GM21381 (cell line): ENCODE data around the gene TRIM75.
A peak's percentile ranks its signal among the peaks of the same experiment; 100 is the strongest.
"Not testable (repeated sequence)": the region's sequence is repeated elsewhere in the genome, so short reads cannot be mapped to it uniquely, and the experiment has no call there.

Experiments used
- ATAC-seq: cut with Tn5 transposase; IDR thresholded peaks from one replicate; pipeline ENCODE4 v1.9.1; 2021; ENCODE audit warnings: mild to moderate bottlenecking, moderate library complexity; ENCODE audit not compliant: unreplicated experiment

TRIM75 gene

DNA sequence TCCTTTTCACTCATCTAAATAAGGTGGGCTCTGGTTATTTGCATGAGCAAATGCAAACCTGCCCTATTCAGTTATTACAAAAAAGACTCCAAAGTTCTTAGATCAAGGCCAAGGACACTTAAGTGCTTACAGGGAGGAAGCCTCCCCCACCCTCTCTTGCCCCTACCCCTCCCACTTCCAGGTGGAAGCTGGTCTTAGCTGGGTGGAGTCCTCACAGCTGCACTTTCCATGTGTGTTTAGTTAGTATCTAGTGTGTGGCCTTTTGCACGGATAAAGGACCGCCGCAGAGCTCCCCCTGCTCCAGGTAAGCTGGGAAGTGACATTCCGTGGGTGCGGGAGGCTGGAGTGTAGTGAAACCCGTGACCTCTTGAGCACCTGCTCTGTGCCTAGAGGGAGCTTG, at the start of gene TRIM75:
TSS of gene TRIM75 (plus strand) at position 222 of the 400 bp plus-strand sequence. CDS start 5,282 bp downstream, outside the sequence.
- no peak for ATAC-seq

- ATAC-seq: no peak
These were observed 48.2 kb upstream of the TRIM75 start for GRCh38 chr4:165005352-165005925.

GRCh38 chr4:165006456-165006855, 47.2 kb upstream of the TRIM75 start:
- no peak for ATAC-seq

- no peak for ATAC-seq
These were observed 46.8 kb upstream of the TRIM75 start for GRCh38 chr4:165006886-165007285.

- peak; percentile 65 for ATAC-seq
These were observed 44.0 kb upstream of the TRIM75 start for GRCh38 chr4:165009493-165010227.

DNA sequence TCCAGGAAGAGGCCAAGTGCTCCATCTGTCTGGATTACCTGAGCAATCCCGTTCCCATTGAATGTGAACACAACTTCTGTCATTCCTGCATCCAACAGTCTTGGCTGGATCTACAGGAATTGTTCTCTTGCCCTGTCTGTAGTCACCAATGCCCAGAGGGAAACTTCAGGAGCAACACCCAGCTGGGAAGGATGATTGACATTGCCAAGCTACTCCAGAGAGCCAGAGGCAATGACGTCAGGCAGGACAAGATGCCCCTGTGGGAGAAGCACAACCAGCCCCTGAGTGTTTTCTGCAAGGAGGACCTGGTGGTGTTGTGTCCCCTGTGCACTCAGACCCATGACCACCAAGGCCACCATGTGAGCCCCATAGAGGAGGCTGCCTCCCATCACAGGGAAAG, 43.2 kb upstream of the TRIM75 start:
- no peak for ATAC-seq

- no peak for ATAC-seq
These were observed 42.7 kb upstream of the TRIM75 start for GRCh38 chr4:165010991-165011390.

- no peak for ATAC-seq
These were observed 42.3 kb upstream of the TRIM75 start for GRCh38 chr4:165011403-165011802.

- no peak for ATAC-seq
These were observed 40.0 kb upstream of the TRIM75 start for GRCh38 chr4:165013691-165014090.

DNA sequence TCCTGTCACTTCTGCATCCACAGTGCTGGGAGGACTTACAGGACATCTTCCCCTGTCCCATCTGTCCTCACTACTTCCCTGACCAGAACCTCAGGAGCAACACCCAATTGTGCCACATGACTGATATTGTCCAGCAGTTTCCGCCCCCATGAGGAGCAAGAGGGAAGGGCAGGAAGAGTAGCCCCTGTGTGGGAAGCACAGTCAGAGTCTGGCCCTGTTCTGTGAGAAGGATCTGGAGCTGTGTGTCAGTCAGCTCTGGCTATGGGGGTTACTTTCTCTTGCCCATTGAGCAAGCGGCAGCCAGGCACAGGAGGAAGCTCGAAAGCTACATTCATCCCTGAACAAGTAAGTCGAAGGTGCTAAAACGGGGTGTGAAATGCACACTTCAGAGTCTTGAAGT, 36.7 kb upstream of the TRIM75 start:
- no peak for ATAC-seq

GRCh38 chr4:165019995-165020394, 33.7 kb upstream of the TRIM75 start:
- not testable (repeated sequence) for ATAC-seq

DNA sequence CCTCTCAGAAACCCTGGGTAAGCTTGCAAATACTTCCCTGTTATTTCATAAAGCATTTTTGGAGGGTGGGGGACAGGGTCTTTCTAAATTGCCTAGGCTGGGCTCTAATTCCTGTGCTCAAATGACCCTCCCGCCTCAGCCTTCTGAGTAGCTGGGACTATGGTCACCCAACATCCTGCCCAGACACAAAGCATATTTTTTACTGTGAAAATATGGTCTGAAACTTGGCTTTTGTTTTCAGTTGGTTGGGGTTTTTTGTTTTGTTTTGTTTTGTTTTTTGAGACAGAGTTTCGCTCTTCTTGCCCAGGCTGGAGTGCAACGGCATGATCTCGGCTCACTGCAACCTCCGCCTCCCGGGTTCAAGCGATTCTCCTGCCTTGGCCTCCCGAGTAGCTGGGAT, 27.9 kb upstream of the TRIM75 start:
- not testable (repeated sequence) for ATAC-seq

- no peak for ATAC-seq
These were observed 25.8 kb upstream of the TRIM75 start for GRCh38 chr4:165027762-165028402.

DNA sequence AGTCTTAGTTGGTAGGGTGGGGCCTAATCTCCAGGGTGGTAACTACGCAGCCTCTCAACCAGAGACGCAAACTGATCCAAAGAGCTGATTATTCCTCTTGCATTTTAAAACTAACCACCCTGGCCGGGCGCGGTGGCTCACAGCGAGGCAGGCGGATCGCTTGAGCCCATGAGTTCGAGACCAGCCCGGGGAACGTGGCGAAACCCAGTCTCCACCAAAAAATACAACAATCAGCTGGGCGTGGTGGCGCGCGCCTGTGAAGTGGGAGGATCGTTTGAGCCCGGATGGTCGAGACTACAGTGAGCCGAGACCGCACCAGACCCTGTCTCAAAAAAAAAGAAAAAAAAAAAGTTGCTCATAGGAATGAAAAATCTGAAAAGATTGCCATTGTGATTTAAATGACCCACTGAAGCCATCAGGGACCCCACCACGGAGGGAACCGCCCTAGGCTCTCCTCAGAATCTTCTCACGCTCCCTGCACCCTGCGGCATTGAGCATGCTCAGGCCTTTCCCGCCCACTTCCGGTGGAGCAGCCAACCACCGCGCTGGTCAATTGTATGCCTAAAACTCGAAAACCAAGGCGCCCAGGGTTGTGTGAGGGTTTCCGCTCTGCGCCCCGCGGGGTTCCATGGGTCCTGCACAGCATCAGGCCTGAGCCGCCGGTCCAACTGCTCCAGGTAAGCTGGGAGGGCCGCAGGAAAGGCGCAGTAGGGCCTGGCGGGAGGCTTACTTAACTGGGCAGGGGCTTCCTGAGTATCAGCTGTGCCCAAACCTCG, 22.0 kb upstream of the TRIM75 start, which contains the start of gene TRIM60:
TSS of gene TRIM60 (plus strand) at position 564 of the 776 bp plus-strand sequence. CDS start 8,074 bp downstream, outside the sequence.
- ATAC-seq: no peak

GRCh38 chr4:165048170-165048569, 5.5 kb upstream of the TRIM75 start:
- no peak for ATAC-seq

GRCh38 chr4:165052627-165053026, 1.0 kb upstream of the TRIM75 start:
- no peak for ATAC-seq

DNA sequence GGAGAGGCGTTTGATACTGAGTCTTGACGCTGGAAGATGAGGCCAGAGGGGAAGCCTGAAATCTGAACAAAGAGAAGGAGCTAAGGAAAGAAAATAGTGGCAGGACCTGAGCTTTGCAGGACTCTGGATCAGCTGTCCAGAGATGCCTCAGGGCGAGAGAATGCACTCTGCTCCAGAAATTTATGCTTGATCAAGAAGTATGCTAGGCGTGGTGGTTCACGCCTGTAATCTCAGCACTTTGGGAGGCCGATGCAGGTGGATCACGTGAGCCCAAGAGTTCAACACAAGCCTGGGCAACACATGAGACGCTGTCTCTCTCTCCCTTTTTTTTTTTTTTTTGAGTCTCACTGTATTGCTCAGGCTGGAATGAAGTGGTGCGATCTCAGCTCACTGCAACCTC, 1.9 kb downstream of the TRIM75 start:
- ATAC-seq: no peak

DNA sequence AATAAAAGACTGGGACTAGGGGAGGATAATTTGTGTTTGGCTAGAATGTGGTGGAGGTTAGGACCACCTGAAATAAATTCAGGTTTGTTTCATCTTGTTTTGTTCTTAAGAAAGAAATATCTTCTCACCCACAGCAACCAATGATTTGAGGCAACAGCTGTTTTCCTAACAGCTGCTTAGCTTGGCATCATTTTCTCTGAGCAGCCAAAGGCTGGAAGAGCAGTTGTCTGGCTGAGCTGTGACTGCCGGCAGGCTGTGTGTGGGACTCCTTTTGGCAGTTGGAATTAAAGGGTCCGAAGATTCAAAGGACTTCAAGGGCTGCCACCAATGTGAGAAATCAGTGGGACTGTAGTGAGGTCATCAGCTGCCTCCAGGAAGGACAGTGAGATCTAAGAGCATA, 5.0 kb downstream of the TRIM75 start:
- no peak for ATAC-seq

DNA sequence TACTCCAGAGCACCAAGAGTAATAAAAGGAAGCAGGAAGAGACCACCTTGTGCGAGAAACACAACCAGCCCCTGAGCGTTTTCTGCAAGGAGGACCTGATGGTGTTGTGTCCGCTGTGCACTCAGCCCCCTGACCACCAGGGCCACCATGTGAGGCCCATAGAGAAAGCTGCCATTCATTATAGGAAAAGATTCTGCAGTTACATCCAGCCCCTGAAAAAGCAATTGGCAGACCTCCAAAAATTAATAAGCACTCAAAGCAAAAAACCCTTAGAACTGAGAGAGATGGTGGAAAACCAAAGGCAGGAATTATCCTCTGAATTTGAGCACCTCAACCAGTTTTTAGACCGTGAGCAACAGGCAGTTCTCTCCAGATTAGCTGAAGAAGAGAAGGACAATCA, 5.7 kb downstream of the TRIM75 start:
- no peak for ATAC-seq

GRCh38 chr4:165060938-165061337, 7.3 kb downstream of the TRIM75 start:
- ATAC-seq: no peak

- ATAC-seq: no peak
These were observed 16.9 kb downstream of the TRIM75 start for GRCh38 chr4:165070560-165070959.
